RWPE2 (cell line): ENCODE measurements around the gene NUP58.

ENCODE experiments used
- ATAC-seq: fragments of 200-7000 bp; cut with Tn5 transposase; 3 replicates; pipeline ENCODE4 v1.9.1; 2021; ENCODE audit warnings: low read depth
- DNase-seq: peaks from one replicate; pipeline ENCODE4 v3.0.0-alpha.2; 2020; ENCODE audit warnings: low spot score
- H3K27ac ChIP-seq: fragments of 450-650 bp; 2 replicates; pipeline ENCODE4 v1.5.1; 2017; ENCODE audit warnings: mild to moderate bottlenecking; ENCODE audit not compliant: poor library complexity, severe bottlenecking
- H3K27me3 ChIP-seq: fragments of 250-450 bp; sonication (Bioruptor Pico); 2 replicates; pipeline ENCODE4 v1.5.1; 2021; ENCODE audit warnings: mild to moderate bottlenecking, moderate library complexity; ENCODE audit not compliant: insufficient read depth, poor library complexity, severe bottlenecking
- H3K36me3 ChIP-seq: fragments of 250-450 bp; sonication (Bioruptor Pico); 2 replicates; pipeline ENCODE4 v1.5.1; 2020; ENCODE audit warnings: low read depth, mild to moderate bottlenecking, moderate library complexity
- H3K4me1 ChIP-seq: fragments of 250-450 bp; sonication (Bioruptor Pico); 2 replicates; pipeline ENCODE4 v1.5.1; 2021; ENCODE audit warnings: mild to moderate bottlenecking, moderate library complexity; ENCODE audit not compliant: insufficient read depth, poor library complexity, severe bottlenecking
- H3K4me3 ChIP-seq: fragments of 250-450 bp; sonication (Bioruptor Pico); 2 replicates; pipeline ENCODE4 v1.5.1; 2021; ENCODE audit warnings: mild to moderate bottlenecking, moderate library complexity; ENCODE audit not compliant: severe bottlenecking
- H3K9me3 ChIP-seq: fragments of 250-450 bp; sonication (Bioruptor Pico); 2 replicates; pipeline ENCODE4 v1.5.1; 2021; ENCODE audit warnings: mild to moderate bottlenecking, moderate library complexity; ENCODE audit not compliant: severe bottlenecking
- CTCF ChIP-seq: fragments of 450-650 bp; IDR thresholded peaks from one replicate; pipeline ENCODE4 v1.5.1; 2017; ENCODE audit warnings: mild to moderate bottlenecking, moderate library complexity; ENCODE audit not compliant: poor library complexity, severe bottlenecking

Gene NUP58

GRCh38 chr13:25371875-25372283, 70.5 kb downstream of the NUP58 start, which contains the start of gene ATP8A2:
Gene ATP8A2 (plus strand): TSS chr13:25371974. CDS start chr13:25372213, 239 bp downstream.
- Histone ChIP-seq H3K36me3 (no peaks in the 10 kb centered on the region), H3K4me3 (peak within 1 kb of the TSS; percentile 37), H3K9me3 (no peaks in the 10 kb centered on the region), H3K4me1 (no peaks in the 10 kb centered on the region), H3K27ac (no peak within 1 kb of the TSS), H3K27me3 (peaks cover 54% of the 10 kb centered on the region)
- DNase-seq (no peak), ATAC-seq (peak; percentile 41; the same call in 2 of the 3 replicates)
- no peak for TF ChIP-seq CTCF

GRCh38 chr13:25372284-25373081, 71.1 kb downstream of the NUP58 start:
- Histone ChIP-seq H3K9me3 (no peaks in the 10 kb centered on the region), H3K4me1 (no peaks in the 10 kb centered on the region), H3K4me3 (peak overlapping the region; percentile 37), H3K36me3 (no peaks in the 10 kb centered on the region), H3K27me3 (peaks cover 54% of the 10 kb centered on the region), H3K27ac (no peak overlapping the region)
- ATAC-seq: peak; percentile 33; the same call in 2 of the 3 replicates
- TF ChIP-seq CTCF: no peak
- no peak for DNase-seq

- TF ChIP-seq CTCF: peak; percentile 80
- H3K27me3 ChIP-seq: peaks cover 38% of the 10 kb centered on the region
Observed at GRCh38 chr13:25375727-25376358, 74.4 kb downstream of the NUP58 start.

GRCh38 chr13:25377244-25377962, 76.0 kb downstream of the NUP58 start:
- no peak overlapping the region for H3K4me3 ChIP-seq
- no peak for TF ChIP-seq CTCF
- no peaks in the 10 kb centered on the region for H3K36me3 ChIP-seq
- ATAC-seq: no peak
- H3K9me3 ChIP-seq: no peaks in the 10 kb centered on the region
- no peaks in the 10 kb centered on the region for H3K4me1 ChIP-seq
- H3K27me3 ChIP-seq: peaks cover 26% of the 10 kb centered on the region
- no peak overlapping the region for H3K27ac ChIP-seq
- DNase-seq: no peak

More at GRCh38 chr13:25375727-25376358, 74.4 kb downstream of the NUP58 start:
- no peaks in the 10 kb centered on the region for H3K9me3 ChIP-seq
- H3K36me3 ChIP-seq: no peaks in the 10 kb centered on the region
- ATAC-seq (0 out of 3 replicates have a peak, but pooled peaks have one; percentile 34), DNase-seq (no peak)
- H3K4me1 ChIP-seq: no peaks in the 10 kb centered on the region
- H3K27ac ChIP-seq: no peak overlapping the region
- H3K4me3 ChIP-seq: no peak overlapping the region
